ENCODE measurements around the gene PIK3CD. TPM values are rescaled to one million over a fixed set of nuclear protein-coding genes. Genes with fewer than 3 reads are reported as not detected.

Gene PIK3CD
- total RNA-seq: 14.5 TPM
- long read RNA-seq, partial matches to known transcripts: 6 of 6 reads
- long read RNA-seq, other reads (novel, unspliced or antisense): 0 of 6 reads

GRCh38 chr1:9651565-9652378 is at the start of gene PIK3CD:
TSS of gene PIK3CD (plus strand) at chr1:9651731. CDS start at chr1:9710456, 58,725 bp downstream.
- peak; percentile 90 for DNase-seq (ENCODE audit: low spot score)

DNA sequence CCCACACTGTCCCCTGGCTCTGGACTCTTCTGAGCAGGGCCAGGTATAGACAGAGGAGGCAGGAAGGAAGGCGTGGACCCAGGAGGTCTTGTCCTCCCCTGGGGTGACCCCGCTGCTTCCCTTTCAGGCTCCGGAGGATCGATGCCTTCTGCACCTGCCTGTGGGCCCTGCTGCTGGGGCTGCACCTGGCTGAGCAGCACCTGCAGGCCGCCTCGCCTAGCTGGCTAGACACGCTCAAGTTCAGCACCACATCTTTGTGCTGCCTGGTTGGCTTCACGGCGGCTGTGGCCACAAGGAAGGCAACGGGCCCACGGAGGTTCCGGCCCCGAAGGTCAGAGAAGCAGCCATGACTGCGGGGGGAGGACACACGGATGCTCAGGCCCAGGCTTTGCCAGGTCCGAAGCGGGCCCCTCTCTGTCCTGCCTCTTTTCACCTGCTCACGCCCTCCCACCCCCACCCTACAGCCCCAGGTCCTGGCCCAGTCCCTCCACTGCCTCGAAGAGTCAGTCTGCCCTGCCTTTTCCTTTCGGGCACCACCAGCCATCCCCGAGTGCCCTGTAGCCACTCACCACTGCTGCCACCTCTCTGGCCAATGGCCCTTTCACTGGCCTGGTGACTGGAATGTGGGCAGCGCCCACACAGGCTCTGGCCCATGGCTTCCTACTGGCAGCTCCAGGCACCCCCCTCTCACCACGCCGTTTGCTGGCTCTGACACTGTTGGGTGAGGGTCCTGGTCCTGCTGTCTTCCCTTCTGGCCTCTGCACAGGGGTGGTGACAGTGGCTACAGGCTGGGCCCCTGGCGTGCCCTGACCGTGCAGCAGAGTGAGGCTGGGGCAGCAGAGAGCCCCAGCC is 49.4 kb upstream of the PIK3CD start:
- no peak for DNase-seq (ENCODE audit: low spot score)

- DNase-seq (ENCODE audit: low spot score): no peak
Observed at GRCh38 chr1:9602794-9603167, 48.8 kb upstream of the PIK3CD start.

DNA sequence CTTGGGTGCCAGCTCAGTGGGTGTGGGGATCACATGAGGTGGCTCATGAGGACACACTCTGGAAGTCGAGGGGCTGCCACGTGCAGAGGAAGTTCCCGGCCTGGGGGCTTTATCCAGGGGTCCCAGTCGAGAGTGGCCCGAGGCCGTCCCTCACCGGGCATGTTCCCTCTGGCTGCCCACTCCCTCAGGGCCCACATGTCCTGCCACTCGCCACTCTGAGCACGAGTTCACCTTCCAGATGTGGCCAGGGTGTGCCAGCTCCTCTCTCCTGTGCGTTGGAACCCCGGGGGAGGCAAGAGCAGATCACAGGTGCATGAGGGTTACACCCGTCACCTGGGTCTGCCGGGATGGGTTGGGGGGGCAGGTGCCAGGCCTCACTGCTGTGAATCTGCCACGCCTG is 48.2 kb upstream of the PIK3CD start:
- no peak for DNase-seq (ENCODE audit: low spot score)

DNA sequence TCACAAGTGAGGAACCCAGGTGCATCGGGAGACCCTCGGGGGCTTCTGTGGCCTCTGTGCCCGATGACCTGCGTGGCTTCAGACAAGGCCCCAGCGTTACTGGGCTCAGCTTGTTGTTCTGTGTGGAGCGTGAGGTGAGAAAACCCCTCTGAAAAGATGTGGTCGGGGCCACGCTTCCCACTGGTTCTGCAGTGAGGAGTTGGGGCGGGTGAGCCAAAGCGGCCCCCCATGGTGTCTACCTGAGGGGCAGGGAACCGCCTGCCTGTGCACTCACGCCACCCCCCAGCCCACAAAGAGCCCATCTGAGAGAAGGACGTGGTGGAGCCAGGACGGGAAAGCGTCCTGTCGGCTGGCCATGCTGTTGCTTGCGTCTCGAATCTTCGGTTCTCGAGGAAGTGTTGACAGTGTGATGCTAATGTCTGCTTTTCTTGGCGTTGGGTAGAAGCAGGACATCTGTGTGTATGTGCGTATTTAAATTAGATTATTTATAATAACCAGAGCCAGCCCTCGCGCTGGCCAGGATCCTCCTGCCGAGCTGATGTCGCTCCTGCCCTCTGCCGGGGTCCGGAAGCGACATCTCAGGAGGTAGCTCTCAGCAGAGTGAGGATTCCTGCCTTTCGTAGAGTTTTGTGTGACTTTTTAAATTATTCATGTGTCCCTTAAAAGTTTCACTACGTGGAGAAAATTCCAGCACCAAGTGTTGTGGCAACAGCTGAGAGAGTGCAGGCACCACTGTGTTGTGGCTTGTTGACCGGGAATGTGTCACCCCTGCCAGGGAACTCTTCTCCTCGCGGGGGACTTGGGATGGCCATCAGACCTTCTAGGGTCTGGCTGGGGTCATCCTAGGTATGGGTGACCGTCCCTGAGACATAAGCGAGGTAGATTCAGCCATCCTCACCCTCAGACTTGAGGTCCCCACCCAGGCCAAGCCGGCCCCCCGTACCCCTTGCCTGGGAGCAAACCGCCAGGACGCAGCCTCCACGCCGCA is 47.5 kb upstream of the PIK3CD start:
- no peak for DNase-seq (ENCODE audit: low spot score)

GRCh38 chr1:9604836-9605235 is 46.7 kb upstream of the PIK3CD start:
- DNase-seq (ENCODE audit: low spot score): no peak

- no peak for DNase-seq (ENCODE audit: low spot score)
Observed at GRCh38 chr1:9605946-9606455, 45.5 kb upstream of the PIK3CD start.

- no peak for DNase-seq (ENCODE audit: low spot score)
Observed at GRCh38 chr1:9606458-9606857, 45.1 kb upstream of the PIK3CD start.

- no peak for DNase-seq (ENCODE audit: low spot score)
Observed at GRCh38 chr1:9606948-9607347, 44.6 kb upstream of the PIK3CD start.

GRCh38 chr1:9607352-9607751 is 44.2 kb upstream of the PIK3CD start:
- no peak for DNase-seq (ENCODE audit: low spot score)

GRCh38 chr1:9609998-9610397 is 41.5 kb upstream of the PIK3CD start:
- DNase-seq (ENCODE audit: low spot score): no peak

DNA sequence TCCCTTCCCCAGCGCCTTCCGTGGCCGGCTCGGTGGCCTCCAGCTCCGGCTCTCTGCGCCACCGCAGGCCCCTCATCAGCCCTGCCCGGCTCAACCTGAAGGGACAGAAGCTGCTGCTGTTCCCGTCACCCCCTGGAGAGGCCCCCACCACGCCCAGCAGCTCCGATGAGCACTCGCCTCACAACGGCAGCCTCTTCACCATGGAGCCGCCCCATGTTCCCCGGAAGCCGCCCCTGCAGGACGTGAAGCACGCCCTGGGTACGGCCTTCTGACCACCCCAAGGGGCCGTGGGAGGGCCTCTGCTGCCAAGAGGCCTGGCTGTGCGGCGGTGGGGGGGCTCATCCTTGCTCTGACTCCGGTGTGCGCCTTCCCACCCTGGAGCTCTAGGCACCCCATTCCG is 41.0 kb upstream of the PIK3CD start:
- no peak for DNase-seq (ENCODE audit: low spot score)

DNA sequence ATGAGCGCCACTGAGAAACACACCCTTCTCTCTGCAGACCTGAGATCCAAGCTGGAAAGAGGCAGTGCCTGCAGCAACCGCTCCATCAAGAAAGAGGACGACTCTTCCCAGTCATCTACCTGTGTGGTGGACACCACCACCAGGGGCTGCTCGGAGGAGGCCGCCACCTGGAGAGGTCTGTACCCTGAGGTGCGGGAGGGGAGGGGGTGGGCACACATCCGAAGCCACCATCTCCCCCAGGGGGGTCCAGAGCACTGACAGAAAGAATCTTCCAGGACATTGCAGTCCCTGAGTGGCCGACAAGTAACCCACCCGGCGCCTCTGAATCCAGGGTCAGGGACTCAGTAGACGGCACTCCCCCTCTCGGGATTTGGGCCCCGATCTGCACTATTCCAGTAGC is 39.8 kb upstream of the PIK3CD start:
- no peak for DNase-seq (ENCODE audit: low spot score)

GRCh38 chr1:9612162-9612845 is 39.2 kb upstream of the PIK3CD start:
- no peak for DNase-seq (ENCODE audit: low spot score)

- DNase-seq (ENCODE audit: low spot score): no peak
Observed at GRCh38 chr1:9612871-9613624, 38.5 kb upstream of the PIK3CD start.

DNA sequence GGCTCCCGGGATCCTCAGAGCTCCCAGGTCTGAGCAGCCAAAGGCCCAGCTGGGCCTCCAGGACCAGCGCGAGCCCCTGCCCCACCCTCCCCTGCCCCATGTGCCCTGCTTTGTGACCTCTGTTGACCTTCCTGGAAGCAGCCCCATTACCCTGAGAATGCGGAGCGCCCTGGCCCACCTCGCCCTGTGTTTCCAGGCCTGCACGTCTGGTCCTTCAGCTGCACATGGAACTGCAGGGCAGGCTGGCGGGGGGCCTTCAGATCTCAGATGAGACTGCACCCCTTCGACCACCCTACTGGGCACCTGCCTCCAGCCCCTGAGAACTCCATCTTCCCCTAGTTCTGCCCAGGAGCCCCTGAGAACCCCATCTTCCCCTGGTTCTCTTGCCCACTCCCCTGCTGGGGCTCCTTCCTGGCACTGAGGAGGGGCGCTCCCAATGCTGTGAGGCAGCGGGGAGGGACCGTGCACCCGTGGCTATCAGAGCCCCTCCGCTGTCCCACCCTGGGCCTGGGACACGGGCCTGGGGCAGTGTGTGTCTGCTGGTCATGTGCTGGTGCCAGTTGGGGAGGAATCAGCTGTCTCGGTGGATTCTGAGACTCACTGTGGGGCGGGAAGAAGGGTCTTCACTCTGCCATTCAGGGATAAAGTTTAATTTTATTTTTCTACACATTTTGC is 37.8 kb upstream of the PIK3CD start:
- DNase-seq (ENCODE audit: low spot score): no peak

- DNase-seq (ENCODE audit: low spot score): no peak
Observed at GRCh38 chr1:9615316-9616063, 36.0 kb upstream of the PIK3CD start.

Measured in mesenteric fat pad (tissue), 1 donor.